ENCODE results near the gene PLCB4. TPM values are rescaled to one million over a fixed set of nuclear protein-coding genes. Genes with fewer than 3 reads are reported as not detected.

The PLCB4 gene
- total and polyA plus RNA-seq, 2 donors (not counting 1 experiment from before 2014, with no cell fraction given) = 7.3 to 13.7 TPM

DNA sequence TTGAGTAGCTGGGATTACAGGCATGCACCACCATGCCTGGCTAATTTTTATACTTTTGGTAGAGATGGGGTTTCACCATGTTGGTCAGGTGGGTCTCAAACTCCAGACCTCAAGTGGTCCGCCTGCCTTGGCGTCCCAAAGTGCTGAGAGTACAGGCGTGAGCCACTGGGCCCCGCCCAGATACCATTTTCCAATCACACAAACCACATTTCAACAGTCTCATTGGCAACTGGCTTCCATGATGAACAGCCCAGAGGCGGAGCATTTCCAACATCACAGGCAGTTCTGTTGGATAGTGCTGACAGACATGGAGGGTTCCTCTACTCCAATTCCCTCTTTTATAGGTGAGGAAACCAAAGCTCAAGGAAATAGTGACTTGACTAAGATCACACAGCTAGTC, 43.9 kb upstream of the PLCB4 start:
- no peaks in the 10 kb centered on the region for H3K79me2 ChIP-seq (ENCODE audit: control insufficient read depth, insufficient read depth, low read length)
- H3K36me3 ChIP-seq (ENCODE audit: control insufficient read depth, insufficient read depth, low read length) = no peaks in the 10 kb centered on the region
- H3K27me3 ChIP-seq (ENCODE audit: control insufficient read depth, insufficient read depth, low read length) = no peaks in the 10 kb centered on the region
- H3K4me3 ChIP-seq (replicated peaks in 1 of 4; ENCODE audit: control extremely low read depth in 1 of 4, insufficient read depth in 1 of 4, low read depth in 3 of 4, low read length in 4 of 4) = no peak overlapping the region
- H4K20me1 ChIP-seq (ENCODE audit: control insufficient read depth, extremely low read depth, insufficient read depth, low read length) = no peaks in the 10 kb centered on the region
- no peak overlapping the region for H2AFZ ChIP-seq (ENCODE audit: low read length)
- H3K4me1 ChIP-seq (ENCODE audit: control insufficient read depth, extremely low read depth, insufficient read depth, low read length) = peaks cover 4% of the 10 kb centered on the region
- TF ChIP-seq, protein P1, sequence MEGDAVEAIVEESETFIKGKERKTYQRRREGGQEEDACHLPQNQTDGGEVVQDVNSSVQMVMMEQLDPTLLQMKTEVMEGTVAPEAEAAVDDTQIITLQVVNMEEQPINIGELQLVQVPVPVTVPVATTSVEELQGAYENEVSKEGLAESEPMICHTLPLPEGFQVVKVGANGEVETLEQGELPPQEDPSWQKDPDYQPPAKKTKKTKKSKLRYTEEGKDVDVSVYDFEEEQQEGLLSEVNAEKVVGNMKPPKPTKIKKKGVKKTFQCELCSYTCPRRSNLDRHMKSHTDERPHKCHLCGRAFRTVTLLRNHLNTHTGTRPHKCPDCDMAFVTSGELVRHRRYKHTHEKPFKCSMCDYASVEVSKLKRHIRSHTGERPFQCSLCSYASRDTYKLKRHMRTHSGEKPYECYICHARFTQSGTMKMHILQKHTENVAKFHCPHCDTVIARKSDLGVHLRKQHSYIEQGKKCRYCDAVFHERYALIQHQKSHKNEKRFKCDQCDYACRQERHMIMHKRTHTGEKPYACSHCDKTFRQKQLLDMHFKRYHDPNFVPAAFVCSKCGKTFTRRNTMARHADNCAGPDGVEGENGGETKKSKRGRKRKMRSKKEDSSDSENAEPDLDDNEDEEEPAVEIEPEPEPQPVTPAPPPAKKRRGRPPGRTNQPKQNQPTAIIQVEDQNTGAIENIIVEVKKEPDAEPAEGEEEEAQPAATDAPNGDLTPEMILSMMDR (conservative IDR thresholded peaks at IDR 0.05 in 1 of 2, IDR thresholded peaks at IDR 0.05 in 1 of 2; ENCODE audit: low read depth in 1 of 2, low read length in 2 of 2) = no peak
- TF ChIP-seq EZH2 (IDR thresholded peaks at IDR 0.05; ENCODE audit: low read length, missing control alignments) = no peak
- no peak overlapping the region for H3K9ac ChIP-seq (ENCODE audit: insufficient read depth, low read length)
- H3K27ac ChIP-seq (ENCODE audit: insufficient read depth, low read length) = no peak overlapping the region
- DNase-seq (ENCODE audit: low read depth in 2 of 2) = no peak
- H3K4me2 ChIP-seq (ENCODE audit: extremely low read depth, insufficient read depth, low read length) = no peak overlapping the region
- no peaks in the 10 kb centered on the region for H3K9me3 ChIP-seq (ENCODE audit: control insufficient read depth, insufficient read depth, low read depth, low read length)

DNA sequence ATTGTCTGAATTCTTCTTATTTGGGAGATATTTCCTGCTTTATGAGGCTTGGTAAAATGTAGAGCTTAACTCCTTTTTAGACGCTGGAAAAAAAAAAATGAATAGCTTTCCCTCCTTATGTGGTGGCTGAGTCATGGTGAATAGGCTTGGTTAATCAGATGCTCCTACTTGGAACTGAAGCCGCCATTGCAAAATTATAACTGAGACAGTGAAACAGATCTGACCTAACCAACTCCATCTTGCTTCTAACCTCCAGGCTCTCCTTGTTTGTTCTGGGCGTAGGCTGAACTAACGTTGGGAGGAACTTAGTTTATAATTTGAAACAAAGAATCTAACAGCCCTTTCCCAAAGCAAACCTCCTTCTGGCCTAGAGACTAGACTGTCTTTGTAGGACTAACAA, 43.2 kb upstream of the PLCB4 start:
- H3K9me3 ChIP-seq (ENCODE audit: control insufficient read depth, insufficient read depth, low read depth, low read length) = no peaks in the 10 kb centered on the region

DNA sequence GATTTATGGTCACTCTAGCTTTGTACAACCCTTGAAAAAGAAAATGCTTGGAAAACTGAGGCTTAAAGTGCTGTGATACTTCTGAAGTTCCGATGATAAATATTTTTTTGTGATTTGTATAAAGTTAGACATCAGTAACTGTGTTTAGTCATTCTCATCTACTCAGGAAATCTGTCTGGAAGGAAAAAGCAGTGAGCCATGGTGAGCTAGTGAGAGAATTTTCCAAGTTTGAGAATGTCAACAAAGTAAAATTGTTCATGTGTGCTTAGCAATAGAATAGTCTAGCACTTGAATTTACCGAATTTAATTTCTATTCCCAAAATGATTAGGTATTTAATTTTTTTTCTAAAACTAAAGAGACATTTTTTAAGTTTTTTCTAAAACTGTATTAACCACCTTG, 41.3 kb upstream of the PLCB4 start:
- no peak overlapping the region for H3K9ac ChIP-seq (ENCODE audit: insufficient read depth, low read length)
- no peaks in the 10 kb centered on the region for H3K9me3 ChIP-seq (ENCODE audit: control insufficient read depth, insufficient read depth, low read depth, low read length)
- H3K36me3 ChIP-seq (ENCODE audit: control insufficient read depth, insufficient read depth, low read length) = no peaks in the 10 kb centered on the region
- no peaks in the 10 kb centered on the region for H4K20me1 ChIP-seq (ENCODE audit: control insufficient read depth, extremely low read depth, insufficient read depth, low read length)
- H3K4me3 ChIP-seq (replicated peaks in 1 of 4; ENCODE audit: control extremely low read depth in 1 of 4, insufficient read depth in 1 of 4, low read depth in 3 of 4, low read length in 4 of 4) = no peak overlapping the region
- H3K27ac ChIP-seq (ENCODE audit: insufficient read depth, low read length) = no peak overlapping the region
- no peaks in the 10 kb centered on the region for H3K27me3 ChIP-seq (ENCODE audit: control insufficient read depth, insufficient read depth, low read length)
- H3K4me1 ChIP-seq (ENCODE audit: control insufficient read depth, extremely low read depth, insufficient read depth, low read length) = peaks cover 11% of the 10 kb centered on the region
- no peak overlapping the region for H2AFZ ChIP-seq (ENCODE audit: low read length)
- H3K4me2 ChIP-seq (ENCODE audit: extremely low read depth, insufficient read depth, low read length) = no peak overlapping the region
- TF ChIP-seq EZH2 (IDR thresholded peaks at IDR 0.05; ENCODE audit: low read length, missing control alignments) = no peak
- TF ChIP-seq, protein P1 (conservative IDR thresholded peaks at IDR 0.05 in 1 of 2, IDR thresholded peaks at IDR 0.05 in 1 of 2; ENCODE audit: low read depth in 1 of 2, low read length in 2 of 2) = no peak
- DNase-seq (ENCODE audit: low read depth in 2 of 2) = no peak
- no peaks in the 10 kb centered on the region for H3K79me2 ChIP-seq (ENCODE audit: control insufficient read depth, insufficient read depth, low read length)

More for the DNA sequence above, 43.2 kb upstream of the PLCB4 start:
- no peaks in the 10 kb centered on the region for H3K27me3 ChIP-seq (ENCODE audit: control insufficient read depth, insufficient read depth, low read length)
- H3K4me2 ChIP-seq (ENCODE audit: extremely low read depth, insufficient read depth, low read length) = no peak overlapping the region
- no peak overlapping the region for H2AFZ ChIP-seq (ENCODE audit: low read length)
- peak; percentile 80 to 82 for DNase-seq (ENCODE audit: low read depth in 2 of 2)
- H3K9ac ChIP-seq (ENCODE audit: insufficient read depth, low read length) = no peak overlapping the region
- TF ChIP-seq, protein P1 (conservative IDR thresholded peaks at IDR 0.05 in 1 of 2, IDR thresholded peaks at IDR 0.05 in 1 of 2; ENCODE audit: low read depth in 1 of 2, low read length in 2 of 2) = no peak
- no peak for TF ChIP-seq EZH2 (IDR thresholded peaks at IDR 0.05; ENCODE audit: low read length, missing control alignments)
- no peaks in the 10 kb centered on the region for H3K79me2 ChIP-seq (ENCODE audit: control insufficient read depth, insufficient read depth, low read length)
- H3K4me3 ChIP-seq (replicated peaks in 1 of 4; ENCODE audit: control extremely low read depth in 1 of 4, insufficient read depth in 1 of 4, low read depth in 3 of 4, low read length in 4 of 4) = no peak overlapping the region
- H3K27ac ChIP-seq (ENCODE audit: insufficient read depth, low read length) = no peak overlapping the region
- no peaks in the 10 kb centered on the region for H3K36me3 ChIP-seq (ENCODE audit: control insufficient read depth, insufficient read depth, low read length)
- H3K4me1 ChIP-seq (ENCODE audit: control insufficient read depth, extremely low read depth, insufficient read depth, low read length) = peaks cover 4% of the 10 kb centered on the region
- no peaks in the 10 kb centered on the region for H4K20me1 ChIP-seq (ENCODE audit: control insufficient read depth, extremely low read depth, insufficient read depth, low read length)

Measured in fibroblast of lung (primary cell).